Spleen (tissue), 11 donors: Measurements from ENCODE around the gene DNAJC27. TPM values are rescaled to one million over a fixed set of nuclear protein-coding genes. Genes with fewer than 3 reads are reported as not detected.

Source experiments
- DNase-seq: peaks from one replicate; pipeline ENCODE4 v3.0.0-alpha.2; 2020
- H3K27ac ChIP-seq, 8 donors: fragments of 200-600 bp; sonication (generic) in 7 of 8; 1 replicate in 4 of 8; 2 replicates in 4 of 8; pipeline versions ENCODE4 v1.5.0 to v1.8.0; 2016 to 2021; ENCODE audit warnings: inconsistent platforms in 4 of 8, mild to moderate bottlenecking in 4 of 8, moderate library complexity in 1 of 8
- H3K27me3 ChIP-seq, 7 donors: fragments of 200-600 bp; sonication (generic) in 6 of 7; replicated peaks in 1 of 7; 1 replicate in 4 of 7; 2 replicates in 3 of 7; pipeline versions ENCODE4 v1.5.0 to v1.8.0; 2016 to 2021; ENCODE audit warnings: inconsistent platforms in 3 of 7, mild to moderate bottlenecking in 1 of 7
- H3K36me3 ChIP-seq, 6 donors: fragments of 200-600 bp; sonication (generic) in 5 of 6; 1 replicate in 4 of 6; 2 replicates in 2 of 6; pipeline versions ENCODE4 v1.5.0 to v1.8.0; 2016 to 2021; ENCODE audit warnings: inconsistent platforms in 2 of 6
- H3K4me1 ChIP-seq, 6 donors: fragments of 200-600 bp; sonication (generic) in 5 of 6; 1 replicate in 3 of 6; 2 replicates in 3 of 6; pipeline versions ENCODE4 v1.5.0 to v1.8.0; 2016 to 2021; ENCODE audit warnings: inconsistent platforms in 3 of 6
- H3K4me3 ChIP-seq, 8 donors: fragments of 200-600 bp; sonication (generic) in 7 of 8; 1 replicate in 4 of 8; 2 replicates in 4 of 8; pipeline versions ENCODE4 v1.5.0 to v1.8.0; 2016 to 2021; ENCODE audit warnings: inconsistent platforms in 4 of 8, mild to moderate bottlenecking in 4 of 8, moderate library complexity in 2 of 8
- H3K9me3 ChIP-seq, 8 donors: fragments of 200-600 bp; sonication (generic) in 7 of 8; 1 replicate in 4 of 8; 2 replicates in 4 of 8; pipeline versions ENCODE4 v1.5.0 to v1.8.0; 2016 to 2021; ENCODE audit warnings: inconsistent platforms in 4 of 8
- CTCF ChIP-seq, 11 experiments: fragments of 200-600 bp in 7 of 11; fragments of 450-650 bp in 4 of 11; sonication (generic) in 4 of 11; IDR thresholded peaks in 8 of 11; conservative IDR thresholded peaks in 3 of 11; 1 replicate in 7 of 11; 2 replicates in 4 of 11; pipeline versions ENCODE4 v1.4.0 to v1.8.0; 2016 to 2021; ENCODE audit warnings: antibody characterized with exemption in 11 of 11, inconsistent platforms in 4 of 11, mild to moderate bottlenecking in 1 of 11
- POLR2A ChIP-seq, 3 donors: fragments of 450-650 bp; IDR thresholded peaks; one replicate each; pipeline ENCODE4 v1.5.1; 2017; ENCODE audit warnings: antibody characterized with exemption in 3 of 3, mild to moderate bottlenecking in 1 of 3
- POLR2AphosphoS5 ChIP-seq, 3 donors: sonication (generic); formaldehyde crosslinking; IDR thresholded peaks; one replicate each; pipeline ENCODE4 v1.5.1; 2017; ENCODE audit warnings: antibody characterized with exemption in 3 of 3
- WGBS, 5 donors: extraction: QIAGEN DNeasy Blood & Tissue Kit in 3 of 5; methylation state at CpG; one replicate each; pipeline versions ENCODE4 v1.1.5 to v1.1.7; 2013 to 2018; 5-methylcytosine and 5-hydroxymethylcytosine counted together
- intact Hi-C: fragments of 100-400 bp; cut with DNase I; formaldehyde crosslinking; loops from one replicate; pipeline ENCODE4 v1.15.0; 2023; ENCODE audit warnings: low total_unique reads
- polyA plus RNA-seq, 3 donors: library from polyadenylated mRNA; stranded (reverse); fragments of 200-250 nt; gene quantifications; one replicate each; pipeline ENCODE4 v1.2.1, GENCODE V29; 2013
- total RNA-seq, 7 donors: library from RNA; depleted of rRNA in 3 of 7; stranded (reverse); fragments of >200 nt in 3 of 7; fragmentation: NEBNext Ultra II Directional in 4 of 7; extraction: Animal tissue kit (Norgen Biotek cat#: 25700) in 4 of 7; gene quantifications; one replicate each; pipeline versions ENCODE4 v1.1.0 to v1.2.1, GENCODE V29; 2016 to 2021
- donor health status: healthy with polysubstance abuse.
- donor health status: DM: no; HTN: no; CAD: no; lungs with moderate emphysema.
- donor health status: DM: no; HTN: no; CAD: no.
- donor health status: Bipolar disorder and iron deficiency.
- donor health status: healthy.
- donor health status: DM: no; HTN: no; CAD: no.
- donor health status: DM: yes; HTN: yes; CAD: no.

DNAJC27 gene
- total and polyA plus RNA-seq, 10 donors: 1.7 to 10.5 (median 6.9) TPM

DNA sequence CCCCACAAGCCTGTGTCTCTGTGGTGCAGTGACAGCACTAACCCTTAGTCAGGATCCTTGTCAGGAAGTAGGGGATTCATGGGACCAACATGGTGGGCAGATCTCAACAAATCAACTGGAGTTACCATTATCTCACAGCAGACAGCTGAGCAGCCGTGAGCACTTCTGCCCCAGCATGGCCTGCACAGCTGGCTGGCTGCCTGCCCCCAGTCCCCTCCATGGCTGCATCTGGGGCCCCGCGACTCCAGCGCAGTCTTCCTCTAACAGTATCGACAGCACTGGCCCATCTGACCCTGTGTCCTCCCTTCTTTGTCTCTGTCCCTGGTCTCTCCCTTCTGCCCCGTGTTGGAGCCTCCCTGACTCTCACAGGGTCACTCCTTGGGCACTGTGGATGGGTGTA is 47.0 kb downstream of the DNAJC27 start:
- TF ChIP-seq CTCF (IDR thresholded peaks at IDR 0.05 in 8 of 11, conservative IDR thresholded peaks at IDR 0.05 in 3 of 11) (no peak), POLR2A (IDR thresholded peaks at IDR 0.05) (no peak), POLR2AphosphoS5 (IDR thresholded peaks at IDR 0.05) (no peak)
- H3K27me3 ChIP-seq: peaks cover 0 to 22% (median 0%) of the 10 kb centered on the region in 7 donors
- peaks cover 8 to 26% (median 20%) of the 10 kb centered on the region in 6 donors for H3K4me1 ChIP-seq
- no peak overlapping the region for H3K27ac ChIP-seq
- intact Hi-C loops: no loop called here
- no peak overlapping the region for H3K4me3 ChIP-seq
- peak; percentile 54 for DNase-seq
- H3K9me3 ChIP-seq: no peaks in the 10 kb centered on the region
- WGBS, 5 donors: 85 to 91% (median 88%) methylated on average over 6 of the region's 6 CpGs
- H3K36me3 ChIP-seq: no peaks in the 10 kb centered on the region

- intact Hi-C loops: no loop called here
- Histone ChIP-seq H3K4me3 (no peak overlapping the region), H3K27ac (no peak overlapping the region), H3K36me3 (no peaks in the 10 kb centered on the region), H3K9me3 (no peaks in the 10 kb centered on the region), H3K27me3 (peaks cover 0 to 26% (median 0%) of the 10 kb centered on the region in 7 donors), H3K4me1 (peaks cover 9 to 30% (median 23%) of the 10 kb centered on the region in 6 donors)
- peak; percentile 57 for DNase-seq
- WGBS, 5 donors: 89 to 98% (median 95%) methylated on average over 3 to 5 of the region's 5 CpGs; no CpG with 5 or more reads in 1 of the 5 donors
- no peak for TF ChIP-seq POLR2AphosphoS5 (IDR thresholded peaks at IDR 0.05)
- TF ChIP-seq CTCF (IDR thresholded peaks at IDR 0.05 in 8 of 11, conservative IDR thresholded peaks at IDR 0.05 in 3 of 11): no peak
- no peak for TF ChIP-seq POLR2A (IDR thresholded peaks at IDR 0.05)
These were observed 47.5 kb downstream of the DNAJC27 start for GRCh38 chr2:24924266-24924665.

GRCh38 chr2:24923106-24923505 is 48.6 kb downstream of the DNAJC27 start:
- Histone ChIP-seq H3K4me3 (no peak overlapping the region), H3K9me3 (no peaks in the 10 kb centered on the region), H3K4me1 (peaks cover 16 to 41% (median 34%) of the 10 kb centered on the region in 6 donors), H3K36me3 (peaks cover 0 to 5% (median 0%) of the 10 kb centered on the region in 6 donors), H3K27me3 (peaks cover 0 to 26% (median 0%) of the 10 kb centered on the region in 7 donors), H3K27ac (no peak overlapping the region)
- peak; percentile 59 for DNase-seq
- intact Hi-C loops: no loop called here
- 93 to 98% (median 96%) methylated on average over 10 of the region's 10 CpGs for WGBS, 5 donors
- TF ChIP-seq CTCF (IDR thresholded peaks at IDR 0.05 in 8 of 11, conservative IDR thresholded peaks at IDR 0.05 in 3 of 11) (no peak), POLR2AphosphoS5 (IDR thresholded peaks at IDR 0.05) (no peak), POLR2A (IDR thresholded peaks at IDR 0.05) (no peak)

DNA sequence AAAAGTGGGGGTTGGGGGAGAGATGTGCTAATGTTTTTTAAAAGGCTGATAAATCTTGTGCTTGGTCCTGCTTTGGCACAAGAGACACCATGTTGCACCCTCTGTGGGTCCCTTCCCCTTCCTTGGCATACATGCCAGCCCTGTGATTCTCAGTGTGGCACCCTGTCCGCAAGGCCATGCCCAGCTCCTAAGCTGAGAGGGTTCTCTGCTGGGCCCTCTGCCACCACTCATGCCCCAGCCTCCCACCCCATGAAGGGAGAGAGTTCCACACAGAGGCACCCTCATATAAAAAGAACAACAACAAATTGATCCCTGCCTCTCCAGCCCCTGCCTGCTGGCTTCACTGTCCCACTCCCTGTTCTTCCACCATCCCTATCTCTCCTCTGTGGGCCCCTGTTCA is 49.2 kb downstream of the DNAJC27 start:
- Histone ChIP-seq H3K9me3 (no peaks in the 10 kb centered on the region), H3K4me1 (peaks cover 16 to 47% (median 39%) of the 10 kb centered on the region in 6 donors), H3K27me3 (peaks cover 0 to 26% (median 0%) of the 10 kb centered on the region in 7 donors), H3K27ac (no peak overlapping the region), H3K4me3 (no peak overlapping the region), H3K36me3 (peaks cover 0 to 8% (median 0%) of the 10 kb centered on the region in 6 donors)
- TF ChIP-seq POLR2A (IDR thresholded peaks at IDR 0.05) (no peak), POLR2AphosphoS5 (IDR thresholded peaks at IDR 0.05) (no peak), CTCF (IDR thresholded peaks at IDR 0.05 in 8 of 11, conservative IDR thresholded peaks at IDR 0.05 in 3 of 11) (no peak)
- intact Hi-C loops: no loop called here
- peak; percentile 50 for DNase-seq
- WGBS, 5 donors: 86 to 100% (median 92%) methylated on average over 1 of the region's 1 CpG
